HG03442 (cell line): ENCODE data around the gene PTPRE.

Experiments
- ATAC-seq: cut with Tn5 transposase; IDR thresholded peaks from one replicate; pipeline ENCODE4 v1.9.1; 2021; ENCODE audit warnings: mild to moderate bottlenecking, moderate library complexity; ENCODE audit not compliant: unreplicated experiment

The PTPRE gene

DNA sequence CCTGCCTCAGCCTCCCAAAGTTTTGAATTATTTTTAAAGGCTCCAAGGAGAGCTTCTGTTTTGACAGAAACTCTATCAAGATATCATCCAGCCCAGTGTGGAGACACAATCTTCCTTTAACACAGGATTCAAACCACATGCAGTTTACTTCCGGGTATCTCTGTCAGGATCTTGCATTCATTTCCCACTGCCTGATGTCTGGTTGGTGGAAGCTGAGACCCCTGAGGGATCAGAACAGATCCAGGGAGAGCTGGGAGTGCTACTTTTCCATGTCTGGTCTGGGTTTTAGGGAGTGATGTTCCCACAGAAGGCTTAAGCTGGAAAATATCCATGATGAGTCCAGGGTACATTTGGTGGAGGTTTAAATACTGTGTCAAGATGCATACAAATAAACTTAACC, 16.7 kb downstream of the PTPRE start:
- no peak for ATAC-seq

DNA sequence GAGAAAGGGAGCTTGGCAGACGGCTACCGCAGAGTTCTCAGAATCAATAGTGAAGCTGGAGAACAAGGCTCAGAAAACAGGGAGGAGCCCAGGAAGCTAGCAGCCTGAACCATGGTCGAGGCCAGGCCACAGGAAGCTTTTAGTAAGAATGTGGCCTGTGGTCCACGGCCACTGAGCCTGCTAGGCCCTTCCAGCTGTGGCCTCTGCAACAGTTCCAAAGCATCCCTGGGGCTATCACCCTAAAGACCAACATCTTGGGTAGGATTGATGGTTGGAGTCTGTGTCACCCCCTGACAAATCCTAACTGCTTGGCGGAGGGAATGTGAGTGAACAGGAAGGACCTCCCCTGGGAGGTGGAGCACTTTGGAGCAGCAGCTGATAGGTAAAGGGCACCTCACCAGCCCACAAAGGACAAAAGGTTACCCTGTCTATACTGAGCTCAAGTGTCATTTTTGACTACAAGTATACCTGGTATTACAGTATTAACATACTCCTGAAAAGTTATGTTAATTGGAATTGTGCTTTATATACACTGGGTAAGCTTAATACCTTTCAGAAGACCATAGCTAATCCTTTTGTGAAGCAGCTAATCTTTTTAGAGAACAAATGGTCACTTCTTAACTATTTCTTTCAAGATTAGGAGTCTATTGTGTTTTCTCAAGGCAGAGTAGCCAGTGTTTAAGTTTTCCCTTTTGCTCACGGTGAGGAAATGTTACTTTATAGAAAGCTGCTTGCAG, 18.7 kb downstream of the PTPRE start:
- no peak for ATAC-seq

DNA sequence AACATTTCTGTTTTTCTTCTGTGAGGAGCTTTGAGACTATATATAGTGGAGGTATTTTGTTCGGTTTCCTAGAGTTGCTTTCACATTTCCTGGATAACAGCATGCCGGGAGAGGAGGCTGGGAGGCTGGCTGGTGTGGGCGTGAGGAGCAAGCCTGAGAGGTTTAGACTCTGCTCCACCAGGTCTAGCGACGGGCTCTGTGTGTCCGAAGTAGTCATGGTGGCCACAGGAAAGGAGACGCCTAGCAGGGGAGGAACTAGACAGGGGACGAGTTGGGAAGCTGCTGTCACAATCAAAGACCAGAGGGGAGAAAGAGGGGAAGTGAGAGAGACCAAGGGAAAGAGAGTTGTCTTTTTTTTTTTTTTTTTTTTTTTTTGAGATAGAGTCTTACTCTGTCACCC, 19.6 kb downstream of the PTPRE start:
- no peak for ATAC-seq

- ATAC-seq, result no peak
Measured at GRCh38 chr10:127928021-127928806, 21.3 kb downstream of the PTPRE start.

DNA sequence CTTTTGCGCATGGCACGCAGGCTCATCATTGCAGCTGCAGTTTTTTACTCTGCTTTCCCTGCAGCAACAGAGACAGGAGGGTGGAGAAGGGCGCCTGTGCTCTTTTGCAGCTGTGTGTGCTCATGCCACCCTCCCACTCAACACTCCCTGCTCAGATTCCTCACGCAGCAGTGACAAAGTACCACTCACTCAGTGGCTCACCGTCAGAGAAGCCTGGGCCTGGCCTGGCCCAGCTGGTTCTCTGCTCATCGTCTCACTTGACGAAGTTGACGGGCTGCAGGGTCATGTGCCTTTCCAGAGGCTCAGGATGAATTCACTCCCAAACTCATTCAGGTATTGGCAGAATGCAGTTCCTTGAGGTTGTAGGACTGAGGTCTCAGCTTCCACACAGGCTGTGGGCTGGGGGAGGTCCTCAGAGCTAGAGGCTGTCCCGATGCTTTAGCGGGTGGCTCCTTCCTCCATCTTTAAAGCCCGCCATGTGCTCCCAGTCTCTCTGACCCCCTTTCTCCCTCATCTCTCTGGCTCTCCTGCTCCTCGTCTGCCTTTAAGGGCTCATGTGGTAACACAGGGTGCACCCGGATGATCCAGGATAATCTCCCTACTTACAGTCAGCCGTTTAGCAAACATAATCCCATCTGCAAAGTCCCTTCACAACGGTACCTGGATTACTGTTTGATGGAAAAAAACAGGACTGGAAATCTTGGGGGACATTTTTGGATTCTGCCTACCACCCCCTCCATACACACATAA, 25.8 kb downstream of the PTPRE start:
- no peak for ATAC-seq

GRCh38 chr10:127933271-127933670, 26.4 kb downstream of the PTPRE start:
- no peak for ATAC-seq

DNA sequence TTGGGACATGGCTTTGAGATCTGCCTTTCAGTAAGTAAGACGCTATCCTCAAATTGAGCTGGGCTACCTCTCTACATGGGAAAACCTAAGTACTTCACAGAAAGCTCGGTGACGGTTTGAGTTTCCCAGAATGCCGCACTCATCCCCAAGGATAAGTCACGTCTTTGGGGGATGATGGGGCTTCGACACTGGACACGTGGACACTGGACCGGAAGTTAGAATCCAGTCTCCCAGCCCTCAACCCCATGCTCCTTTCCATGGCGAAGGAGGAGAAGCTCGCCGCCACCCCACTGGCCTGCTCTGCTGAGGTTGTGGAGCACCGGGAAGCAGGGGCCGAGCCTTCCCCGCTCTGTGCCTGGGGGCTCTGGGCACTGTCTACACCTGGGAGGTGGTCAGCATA, 27.5 kb downstream of the PTPRE start:
- no peak for ATAC-seq

- no peak for ATAC-seq
Measured at GRCh38 chr10:127935071-127935561, 28.2 kb downstream of the PTPRE start.

DNA sequence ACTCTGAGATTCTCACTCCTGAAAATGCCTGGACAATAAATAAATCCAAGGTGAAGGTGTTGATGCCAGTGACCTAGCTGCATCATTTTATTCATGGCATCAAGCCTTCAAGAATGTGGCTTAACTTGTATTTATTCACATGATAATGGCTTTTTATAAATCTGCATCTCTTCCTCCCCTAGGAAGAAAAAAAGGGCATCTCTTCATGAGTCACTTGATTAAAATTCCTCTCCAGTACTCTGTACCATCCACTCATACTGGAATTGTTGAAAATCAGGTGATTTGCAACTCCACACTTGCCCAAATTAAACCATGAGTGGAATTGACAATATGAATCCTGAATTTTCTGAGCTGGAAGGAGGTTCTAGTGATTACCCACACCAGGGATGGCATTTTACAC, 30.2 kb downstream of the PTPRE start:
- no peak for ATAC-seq

GRCh38 chr10:127937915-127938463, 31.1 kb downstream of the PTPRE start:
- no peak for ATAC-seq

DNA sequence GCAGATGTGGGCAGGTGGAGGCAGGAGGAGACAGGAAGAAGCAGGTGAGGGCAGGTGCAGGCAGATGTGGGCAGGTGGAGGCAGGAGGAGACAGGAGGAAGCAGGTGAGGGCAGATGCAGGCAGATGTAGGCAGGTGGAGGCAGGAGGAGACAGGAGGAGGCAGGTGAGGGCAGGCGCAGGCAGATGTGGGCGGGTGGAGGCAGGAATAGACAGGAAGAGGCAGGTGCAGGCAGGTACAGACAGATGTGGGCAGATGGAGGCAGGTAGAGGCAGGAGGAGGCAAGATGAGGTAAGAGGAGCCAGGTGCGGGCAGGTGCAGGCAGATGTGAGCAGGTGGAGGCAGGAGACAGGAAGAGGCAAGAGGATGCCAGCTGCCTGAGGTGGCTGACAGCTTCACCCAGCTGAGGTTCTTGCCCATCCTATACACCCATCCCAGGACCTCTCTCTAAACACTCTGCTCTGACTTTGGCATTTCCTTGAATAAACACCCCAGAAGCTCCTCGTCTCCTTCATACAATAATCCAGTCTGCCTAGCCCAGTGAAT, 33.0 kb downstream of the PTPRE start:
- ATAC-seq, result no peak

DNA sequence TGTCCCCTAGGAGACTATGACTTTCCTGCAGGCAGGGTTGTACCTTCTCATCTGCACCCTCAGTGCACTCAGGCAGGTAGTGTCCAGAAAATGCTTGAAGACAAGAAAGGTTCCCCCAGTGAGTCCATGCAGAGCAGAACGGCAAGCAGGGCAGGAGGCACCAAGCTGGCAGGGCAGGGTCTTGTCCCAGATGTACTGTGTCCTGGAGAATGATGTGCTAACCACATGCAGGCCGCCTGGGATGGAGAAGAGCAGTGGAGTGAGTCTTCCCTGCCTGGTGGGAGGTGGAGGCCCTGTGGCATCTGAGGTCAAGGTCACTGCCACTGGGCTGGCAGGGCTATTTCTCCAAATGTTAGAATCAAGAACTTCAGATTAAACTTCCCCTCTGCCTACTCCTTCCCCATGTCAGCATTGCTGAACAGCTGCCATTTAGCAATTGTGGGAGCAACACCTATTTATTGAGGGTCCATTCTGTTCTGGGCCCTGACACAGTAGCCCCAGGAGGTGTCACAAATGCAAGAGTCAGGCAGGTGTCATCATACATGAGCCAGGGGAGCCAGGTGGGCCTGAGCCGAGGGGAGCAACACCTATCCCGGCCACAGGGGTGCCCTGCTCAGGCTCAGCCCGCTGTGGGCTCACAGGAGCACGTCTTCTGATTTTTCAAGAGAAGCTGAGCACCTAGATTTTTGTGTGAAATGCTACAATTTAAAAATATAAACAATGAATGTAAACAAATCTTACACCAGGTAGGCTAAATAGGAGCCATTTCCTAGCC, 34.1 kb downstream of the PTPRE start:
- no peak for ATAC-seq

GRCh38 chr10:127942811-127943210, 35.9 kb downstream of the PTPRE start:
- no peak for ATAC-seq

GRCh38 chr10:127943336-127943910, 36.5 kb downstream of the PTPRE start:
- ATAC-seq, result no peak

- ATAC-seq, result no peak
Measured at GRCh38 chr10:127944256-127944655, 37.4 kb downstream of the PTPRE start.

- ATAC-seq, result peak; percentile 63
Measured at GRCh38 chr10:127945341-127945758, 38.4 kb downstream of the PTPRE start.

DNA sequence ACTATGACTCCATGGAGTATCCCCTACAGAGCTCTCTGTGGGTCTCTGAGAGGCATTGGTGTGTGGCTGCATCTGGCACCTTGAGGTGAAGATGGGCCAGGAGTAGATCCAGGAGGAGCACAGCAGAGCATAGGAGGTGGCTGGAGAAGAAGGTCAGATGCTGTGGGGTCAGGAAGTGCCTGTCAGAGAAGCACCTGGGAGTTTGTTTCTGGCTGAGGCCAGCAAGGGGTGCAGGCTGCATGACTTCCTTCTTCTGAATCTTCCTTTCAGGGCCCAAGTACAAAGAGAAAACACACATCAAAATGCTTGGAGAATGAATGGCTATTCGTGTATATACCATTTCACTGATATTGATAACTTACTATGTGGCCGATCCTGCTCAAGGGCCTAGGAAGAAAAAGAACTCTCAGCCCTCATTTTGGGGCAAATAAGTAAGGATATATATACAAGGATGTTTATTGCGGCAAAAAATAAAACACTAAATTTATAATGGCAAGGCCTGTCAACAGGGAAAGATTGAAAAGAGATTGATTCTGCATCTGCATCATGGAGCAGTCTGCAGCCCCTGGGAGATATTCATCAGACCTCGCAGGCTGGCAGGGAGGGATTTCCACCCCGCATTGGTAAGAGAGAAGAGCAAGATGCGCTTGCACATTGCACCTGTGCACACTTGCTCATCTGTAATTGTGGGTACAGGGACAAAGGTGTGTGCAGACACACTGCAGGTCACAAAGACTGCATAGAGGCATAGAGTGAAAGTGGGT, 39.2 kb downstream of the PTPRE start:
- ATAC-seq, result peak; percentile 19

DNA sequence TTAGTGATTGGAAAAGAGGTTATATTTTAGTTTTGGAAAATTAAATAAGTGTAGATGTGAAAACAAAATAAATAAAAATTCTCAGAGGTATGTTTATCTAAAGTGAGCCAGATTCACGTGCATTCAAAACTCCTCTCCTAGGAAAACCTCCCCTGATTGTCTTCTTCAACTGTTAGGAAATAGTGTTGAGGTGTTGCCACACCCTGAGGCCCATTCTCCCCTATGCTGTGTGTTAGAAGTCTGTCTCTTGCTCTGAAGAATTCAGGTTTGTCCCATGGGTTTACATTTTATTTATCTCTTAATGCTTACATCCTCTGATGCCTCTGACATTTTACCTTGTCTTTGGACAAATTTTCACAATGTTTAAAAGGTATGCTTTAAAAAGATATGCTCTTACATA, 40.3 kb downstream of the PTPRE start:
- no peak for ATAC-seq

DNA sequence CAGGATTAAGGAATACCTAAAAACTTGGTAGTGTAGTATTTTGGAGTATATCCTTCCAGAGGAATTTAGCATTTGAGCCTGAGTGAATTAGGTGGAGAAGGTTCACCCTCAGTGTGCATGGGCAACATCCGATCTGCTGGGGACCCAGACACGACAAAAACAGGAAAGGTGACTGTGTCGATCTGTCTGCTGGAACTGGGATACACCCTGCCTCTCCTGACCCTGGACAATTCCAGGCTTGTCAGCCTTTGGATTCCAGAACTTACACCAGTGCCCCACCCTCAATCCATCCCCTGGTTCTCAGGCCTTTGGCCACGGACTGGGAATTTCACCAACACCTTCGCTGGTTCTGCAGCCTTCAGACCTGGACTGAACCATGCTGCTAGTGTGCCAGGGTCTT, 41.9 kb downstream of the PTPRE start:
- ATAC-seq, result no peak
